Neural cell (in vitro differentiated cells): ENCODE data around the gene AIF1L. TPM values are rescaled to one million over a fixed set of nuclear protein-coding genes. Genes with fewer than 3 reads are reported as not detected.
"Not testable (repeated sequence)": the region's sequence is repeated elsewhere in the genome, so short reads cannot be mapped to it uniquely, and the experiment has no call there.

Source experiments
- H2AFZ ChIP-seq: fragments of 200-600, 300-800 bp; sonication (generic), shearing (Covaris generic); 2 replicates; pipeline ENCODE4 v1.6.0; 2014; ENCODE audit warnings: low read depth, mild to moderate bottlenecking, antibody characterized with exemption, low read length, moderate library complexity
- H3F3A ChIP-seq: fragments of 200-600 bp; shearing (Covaris generic); 2 replicates; pipeline ENCODE4 v1.6.1; 2016; ENCODE audit warnings: mild to moderate bottlenecking, moderate library complexity, mixed read lengths, antibody characterized with exemption, low read length; ENCODE audit not compliant: insufficient read depth, poor library complexity, severe bottlenecking
- H3K27ac ChIP-seq: fragments of 200-600, 300-800 bp; sonication (generic), shearing (Covaris generic); 2 replicates; pipeline ENCODE4 v1.5.1; 2014; ENCODE audit warnings: mild to moderate bottlenecking, low read length, moderate library complexity
- H3K27me3 ChIP-seq: fragments of 300-800, 200-600 bp; sonication (generic), shearing (Covaris generic); 2 replicates; pipeline ENCODE4 v1.6.0; 2014; ENCODE audit warnings: mild to moderate bottlenecking, low read depth, low read length, moderate library complexity; ENCODE audit not compliant: insufficient read depth
- H3K36me3 ChIP-seq: fragments of 300-800, 200-600 bp; sonication (generic), shearing (Covaris generic); 2 replicates; pipeline ENCODE4 v1.5.1; 2014; ENCODE audit warnings: mild to moderate bottlenecking, antibody characterized with exemption, low read length, moderate library complexity; ENCODE audit not compliant: insufficient read depth
- H3K4me2 ChIP-seq: fragments of 300-800, 200-600 bp; sonication (generic), shearing (Covaris generic); 2 replicates; pipeline ENCODE4 v1.6.0; 2014; ENCODE audit warnings: mild to moderate bottlenecking, low read length
- H3K4me3 ChIP-seq: fragments of 300-800, 200-600 bp; sonication (generic), shearing (Covaris generic); 2 replicates; pipeline ENCODE4 v1.5.1; 2014; ENCODE audit warnings: mild to moderate bottlenecking, low read length, moderate library complexity
- H3K79me2 ChIP-seq: fragments of 200-600 bp; shearing (Covaris generic); replicated peaks from 2 replicates; pipeline ENCODE4 v1.6.0; 2014; ENCODE audit warnings: mild to moderate bottlenecking, low read length, moderate library complexity; ENCODE audit not compliant: insufficient read depth
- H3K9ac ChIP-seq: fragments of 300-800, 200-600 bp; sonication (generic), shearing (Covaris generic); 2 replicates; pipeline ENCODE4 v1.6.1; 2016; ENCODE audit warnings: mild to moderate bottlenecking, low read length, mixed read lengths
- H3K9me2 ChIP-seq: fragments of 200-600 bp; shearing (Covaris generic); 2 replicates; pipeline ENCODE4 v1.6.1; 2016; ENCODE audit warnings: mild to moderate bottlenecking, low read length, mixed read lengths; ENCODE audit not compliant: insufficient read depth
- H3K9me3 ChIP-seq: fragments of 200-600, 300-800 bp; sonication (generic), shearing (Covaris generic); 2 replicates; pipeline ENCODE4 v1.6.1; 2016; ENCODE audit warnings: mild to moderate bottlenecking, mixed run types, low read length, moderate library complexity, mixed read lengths
- H4K20me1 ChIP-seq: fragments of 200-600 bp; shearing (Covaris generic); 2 replicates; pipeline ENCODE4 v1.6.1; 2016; ENCODE audit warnings: mild to moderate bottlenecking, mixed run types; ENCODE audit not compliant: insufficient read depth
- CTCF ChIP-seq: fragments of 450-650 bp; IDR thresholded peaks from 2 replicates; pipeline ENCODE4 v1.5.1; 2014; ENCODE audit warnings: antibody characterized with exemption, mild to moderate bottlenecking, moderate library complexity; ENCODE audit not compliant: poor library complexity, severe bottlenecking
- EP300 ChIP-seq: fragments of 450-650 bp; conservative IDR thresholded peaks from 2 replicates; pipeline ENCODE4 v1.6.1; 2014; ENCODE audit warnings: antibody characterized with exemption, mild to moderate bottlenecking, moderate library complexity; ENCODE audit not compliant: poor library complexity, severe bottlenecking
- EZH2 ChIP-seq: fragments of 200-600, 300-800 bp; shearing (Covaris generic), sonication (generic); IDR thresholded peaks from 2 replicates; pipeline ENCODE4 v1.6.1; 2014; ENCODE audit warnings: antibody characterized with exemption, low read length, borderline replicate concordance, mild to moderate bottlenecking; ENCODE audit not compliant: insufficient read depth, poor library complexity, severe bottlenecking
- MXI1 ChIP-seq: fragments of 450-650 bp; conservative IDR thresholded peaks from 2 replicates; pipeline ENCODE4 v1.6.1; 2014; ENCODE audit warnings: antibody characterized with exemption, mild to moderate bottlenecking; ENCODE audit not compliant: poor library complexity, severe bottlenecking
- POLR2AphosphoS5 ChIP-seq: IDR thresholded peaks from 2 replicates; pipeline ENCODE4 v1.6.1; 2012
- REST ChIP-seq: IDR thresholded peaks from 2 replicates; pipeline ENCODE4 v1.6.1; 2012; ENCODE audit warnings: borderline replicate concordance
- SMC3 ChIP-seq: fragments of 450-650 bp; conservative IDR thresholded peaks from 2 replicates; pipeline ENCODE4 v1.6.1; 2014; ENCODE audit warnings: antibody characterized with exemption, mild to moderate bottlenecking, moderate library complexity; ENCODE audit not compliant: poor library complexity
- TAF1 ChIP-seq: IDR thresholded peaks from 2 replicates; pipeline ENCODE4 v1.6.1; 2012; ENCODE audit warnings: low read depth
- polyA plus RNA-seq: library from polyadenylated mRNA; depleted of rRNA; stranded (reverse); fragments of >200 nt; gene quantifications from 2 replicates; pipeline ENCODE4 v1.2.3, GENCODE V29; 2014

Gene AIF1L
- polyA plus RNA-seq, 1 donor from 2014 or later = 3.4 TPM

GRCh38 chr9:131153595-131153994 lies 57.3 kb downstream of the AIF1L start:
- Histone ChIP-seq H3K27ac (no peak overlapping the region), H2AFZ (no peak overlapping the region), H3K9me3 (no peaks in the 10 kb centered on the region), H3K4me2 (no peak overlapping the region), H3K9ac (no peak overlapping the region), H3F3A (no peaks in the 10 kb centered on the region), H3K4me3 (no peak overlapping the region), H3K36me3 (peaks cover 8% of the 10 kb centered on the region), H4K20me1 (no peaks in the 10 kb centered on the region), H3K9me2 (no peaks in the 10 kb centered on the region), H3K79me2 (no peaks in the 10 kb centered on the region), H3K27me3 (no peaks in the 10 kb centered on the region)
- no peak for TF ChIP-seq MXI1
- TF ChIP-seq EZH2 = no peak
- TF ChIP-seq REST = no peak
- no peak for TF ChIP-seq CTCF
- no peak for TF ChIP-seq POLR2AphosphoS5
- no peak for TF ChIP-seq SMC3
- TF ChIP-seq TAF1 = no peak

GRCh38 chr9:131158673-131159072 lies 62.3 kb downstream of the AIF1L start:
- H2AFZ ChIP-seq, H3K27me3 ChIP-seq, H3K36me3 ChIP-seq, H3F3A ChIP-seq, H3K9me2 ChIP-seq, H3K4me2 ChIP-seq, H3K4me3 ChIP-seq, H3K79me2 ChIP-seq, H3K27ac ChIP-seq, H3K9ac ChIP-seq, H3K9me3 ChIP-seq, H4K20me1 ChIP-seq: not testable (repeated sequence)

- Histone ChIP-seq H3K36me3 (peaks cover 3% of the 10 kb centered on the region), H3K27ac (no peak overlapping the region), H3K9ac (no peak overlapping the region), H4K20me1 (no peaks in the 10 kb centered on the region), H3K9me2 (no peaks in the 10 kb centered on the region), H3K4me3 (no peak overlapping the region), H2AFZ (no peak overlapping the region), H3K79me2 (no peaks in the 10 kb centered on the region), H3F3A (no peaks in the 10 kb centered on the region), H3K27me3 (no peaks in the 10 kb centered on the region), H3K9me3 (no peaks in the 10 kb centered on the region), H3K4me2 (no peak overlapping the region)
- TF ChIP-seq SMC3 (no peak), MXI1 (no peak), REST (no peak), CTCF (no peak), EP300 (no peak), POLR2AphosphoS5 (no peak)
These were observed 64.2 kb downstream of the AIF1L start for GRCh38 chr9:131160416-131161112.
